Kidney epithelial cell (primary cell): ENCODE results near the gene S1PR5. TPM values are rescaled to one million over a fixed set of nuclear protein-coding genes. Genes with fewer than 3 reads are reported as not detected.
"Not testable (repeated sequence)": the region's sequence is repeated elsewhere in the genome, so short reads cannot be mapped to it uniquely, and the experiment has no call there.

ENCODE experiments used
- DNase-seq: peaks from one replicate; pipeline ENCODE4 v3.0.0-alpha.2; 2010; ENCODE audit warnings: low read depth
- H3K27me3 ChIP-seq: 2 replicates; pipeline ENCODE4 v1.6.0; 2011; ENCODE audit warnings: low read length; ENCODE audit not compliant: control insufficient read depth, insufficient read depth
- H3K36me3 ChIP-seq: 2 replicates; pipeline ENCODE4 v1.5.1; 2011; ENCODE audit warnings: low read length; ENCODE audit not compliant: control insufficient read depth, insufficient read depth
- H3K4me3 ChIP-seq: 2 replicates; pipeline ENCODE4 v1.5.1; 2011; ENCODE audit warnings: low read depth, mild to moderate bottlenecking, control low read depth, low read length
- CTCF ChIP-seq: IDR thresholded peaks from 2 replicates; pipeline ENCODE4 v1.5.1; 2011; ENCODE audit warnings: mild to moderate bottlenecking, moderate library complexity, low read length, control low read depth, inconsistent platforms; ENCODE audit not compliant: insufficient read depth, poor library complexity, severe bottlenecking
- total RNA-seq: library from RNA; depleted of rRNA; stranded (reverse); fragments of >200 nt; gene quantifications from 2 replicates; pipeline ENCODE4 v1.2.3, GENCODE V29; 2015

Gene S1PR5
- total RNA-seq, 1 donor from 2014 or later, result 0.08 TPM

GRCh38 chr19:10543059-10543419 lies 25.8 kb upstream of the S1PR5 start:
- H3K4me3 ChIP-seq, result no peak overlapping the region
- peaks cover 2% of the 10 kb centered on the region for H3K27me3 ChIP-seq
- no peak for TF ChIP-seq CTCF
- peaks cover 1% of the 10 kb centered on the region for H3K36me3 ChIP-seq
- no peak for DNase-seq

- DNase-seq, H3K4me3 ChIP-seq, H3K27me3 ChIP-seq, H3K36me3 ChIP-seq: not testable (repeated sequence)
Measured at GRCh38 chr19:10539016-10539415, 21.8 kb upstream of the S1PR5 start.

GRCh38 chr19:10538204-10538983 lies 21.1 kb upstream of the S1PR5 start:
- TF ChIP-seq CTCF, result no peak
- no peak for DNase-seq
- Histone ChIP-seq H3K27me3 (peaks cover 7% of the 10 kb centered on the region), H3K4me3 (no peak overlapping the region), H3K36me3 (no peaks in the 10 kb centered on the region)

GRCh38 chr19:10537668-10538067 lies 20.4 kb upstream of the S1PR5 start:
- TF ChIP-seq CTCF, result no peak
- H3K4me3 ChIP-seq, result no peak overlapping the region
- no peak for DNase-seq
- H3K36me3 ChIP-seq, result no peaks in the 10 kb centered on the region
- peaks cover 7% of the 10 kb centered on the region for H3K27me3 ChIP-seq

- Histone ChIP-seq H3K4me3 (no peak overlapping the region), H3K27me3 (peaks cover 7% of the 10 kb centered on the region), H3K36me3 (no peaks in the 10 kb centered on the region)
- no peak for DNase-seq
- TF ChIP-seq CTCF, result no peak
Measured at GRCh38 chr19:10535613-10536012, 18.4 kb upstream of the S1PR5 start.

GRCh38 chr19:10533646-10534386 lies 16.6 kb upstream of the S1PR5 start:
- TF ChIP-seq CTCF, result no peak
- DNase-seq, result no peak
- Histone ChIP-seq H3K36me3 (no peaks in the 10 kb centered on the region), H3K27me3 (peaks cover 5% of the 10 kb centered on the region), H3K4me3 (no peak overlapping the region)
